NCI-H446 (cell line): ENCODE results near the gene TRABD.
"Not testable (repeated sequence)": the region's sequence is repeated elsewhere in the genome, so short reads cannot be mapped to it uniquely, and the experiment has no call there.

Source experiments
- DNase-seq, 2 experiments: peaks; one replicate each; lab custom pipeline; 2025; lab: John Stamatoyannopoulos, UW

TRABD gene

DNA sequence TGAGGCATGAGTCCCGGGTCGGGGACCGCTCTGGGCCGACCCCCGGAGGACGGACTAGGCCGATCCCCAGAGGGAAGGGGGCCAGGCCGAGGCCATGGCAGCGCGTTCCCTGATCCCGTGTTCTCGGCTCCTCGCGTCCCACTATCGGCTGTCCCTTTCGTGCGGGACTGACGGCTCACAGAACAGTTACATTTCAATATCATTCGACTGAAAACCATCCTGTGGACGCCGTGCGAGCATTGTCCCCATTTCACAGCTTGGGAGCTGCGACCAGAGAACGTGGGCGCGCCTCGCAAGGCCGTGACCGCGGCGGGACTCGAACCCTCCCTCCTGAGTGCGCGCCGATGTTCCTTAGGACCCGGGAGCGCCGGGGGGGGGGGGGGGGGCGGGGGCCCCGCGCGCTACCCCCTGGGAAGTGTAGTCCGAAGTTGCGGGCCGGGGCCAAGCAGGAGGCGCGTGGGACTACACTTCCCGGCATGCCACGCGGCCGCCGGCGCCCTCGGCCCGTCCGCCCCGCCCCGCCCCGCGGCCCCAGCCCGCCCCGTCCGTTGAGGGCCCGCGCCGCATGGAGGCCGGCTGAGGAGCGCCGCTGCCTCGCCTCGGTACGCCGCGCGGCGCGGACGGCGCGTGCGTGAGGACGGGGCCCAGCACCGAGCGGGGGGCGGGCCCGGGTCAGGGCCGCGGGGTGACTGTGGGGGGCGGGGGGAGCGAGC is at the start of gene TRABD:
TSS of gene TRABD (plus strand) at position 539 of the 713 bp plus-strand sequence. CDS start 7,148 bp downstream, outside the sequence.
- DNase-seq = peak; percentile 46 to 90

GRCh38 chr22:50136581-50137015 is 49.1 kb upstream of the TRABD start:
- peak; percentile 23 to 58 for DNase-seq

DNA sequence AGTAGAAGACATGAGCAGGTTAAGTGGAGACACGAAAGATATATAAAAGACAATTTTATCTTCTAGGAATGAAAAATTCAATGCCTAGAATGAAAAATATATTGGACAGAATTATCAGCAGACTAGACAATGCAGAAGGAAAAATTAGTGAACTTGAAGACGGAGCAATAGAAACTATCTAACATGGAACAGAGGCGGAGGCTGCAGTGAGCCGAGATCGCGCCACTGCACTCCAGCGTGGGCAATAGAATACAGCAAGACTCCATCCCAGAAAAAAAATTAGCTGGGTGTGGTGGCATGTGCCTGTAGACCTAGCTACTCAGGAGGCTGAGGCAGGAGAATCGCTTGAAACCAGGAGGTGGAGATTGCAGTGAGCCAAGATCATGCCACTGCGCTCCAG is 48.4 kb upstream of the TRABD start:
- DNase-seq = not testable (repeated sequence)

DNA sequence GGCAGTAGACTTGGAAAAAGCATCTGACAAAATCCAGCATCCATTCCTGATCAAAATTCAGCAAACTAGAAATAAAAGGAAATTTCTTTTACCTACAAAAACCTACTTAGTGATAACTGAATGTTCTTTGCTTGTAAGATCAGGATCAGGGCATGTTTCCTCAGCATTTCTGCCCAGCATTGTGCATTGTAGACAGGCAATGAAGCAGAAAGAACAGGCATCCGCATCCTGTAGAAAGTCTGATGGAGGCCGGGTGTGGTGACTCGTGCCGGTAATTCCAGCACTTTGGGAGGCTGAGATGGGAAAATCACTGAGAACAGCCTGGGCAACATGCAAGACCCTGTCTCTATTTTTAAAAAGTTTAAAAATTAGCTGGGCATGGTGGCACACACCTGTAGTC is 47.7 kb upstream of the TRABD start:
- no peak for DNase-seq

DNA sequence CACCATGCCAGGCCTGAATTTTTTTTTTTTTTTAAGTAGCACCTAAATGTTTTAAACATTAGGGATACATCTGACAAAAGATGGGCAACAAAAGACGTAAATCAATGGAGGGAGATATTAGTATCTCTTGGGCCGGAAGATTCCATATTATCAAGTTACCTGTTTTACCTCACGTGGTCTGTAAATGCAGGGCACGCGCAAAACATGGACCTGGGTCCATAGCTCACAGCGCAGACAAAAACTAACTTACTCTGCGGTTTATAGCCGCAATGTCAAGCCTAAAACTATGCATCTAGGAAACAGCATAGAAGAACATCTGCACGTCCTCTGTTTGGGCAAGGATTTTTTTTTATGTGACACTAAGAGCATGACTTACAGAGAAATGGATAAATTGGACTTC is 46.7 kb upstream of the TRABD start:
- DNase-seq = no peak

DNA sequence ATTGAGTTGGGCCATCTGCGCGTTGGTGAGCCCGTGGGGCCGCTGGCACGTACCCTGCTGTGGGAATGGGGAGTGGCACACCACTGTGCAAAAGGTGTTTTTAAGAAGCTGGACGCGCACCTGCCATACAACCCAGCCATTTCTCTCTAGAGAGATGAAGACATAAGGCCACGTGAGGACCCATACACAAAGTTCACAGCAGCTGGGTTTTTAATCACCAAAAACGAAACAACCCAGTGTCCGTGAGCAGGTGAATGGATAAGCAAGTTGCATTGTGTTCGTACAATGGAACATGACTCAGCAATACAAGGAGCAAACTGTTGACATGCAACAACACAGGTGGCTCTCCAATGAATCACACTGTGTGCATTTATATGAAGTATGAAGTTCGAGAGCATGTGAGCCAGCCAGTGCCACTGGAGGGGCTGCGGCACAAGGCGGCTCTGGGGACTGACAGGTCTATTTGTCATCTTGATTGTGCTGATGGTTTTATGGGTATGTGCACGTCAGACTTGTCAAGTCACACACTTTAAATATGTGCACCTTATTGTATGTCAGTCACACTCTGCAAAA is 45.8 kb upstream of the TRABD start:
- no peak for DNase-seq

DNA sequence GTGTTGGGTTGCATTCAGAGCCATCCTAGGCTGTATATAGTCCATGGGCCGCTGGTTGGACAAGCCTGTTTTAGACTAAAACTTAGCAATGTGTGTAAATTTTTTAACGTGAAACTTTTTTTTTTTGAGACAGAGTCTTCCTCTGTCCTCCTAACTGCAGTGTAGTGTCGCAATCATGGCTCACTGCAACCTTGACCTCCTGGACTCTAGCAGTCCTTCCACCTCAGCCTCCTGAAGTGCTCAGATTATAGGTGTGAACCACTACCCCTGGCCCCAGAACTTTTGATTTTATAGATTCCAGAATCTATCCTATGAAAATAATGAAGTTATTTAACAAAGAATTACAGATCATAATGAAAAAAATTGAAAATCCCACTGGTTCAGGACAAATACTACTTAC is 45.1 kb upstream of the TRABD start:
- DNase-seq = no peak

- no peak for DNase-seq
Measured at GRCh38 chr22:50141462-50141861, 44.3 kb upstream of the TRABD start.

DNA sequence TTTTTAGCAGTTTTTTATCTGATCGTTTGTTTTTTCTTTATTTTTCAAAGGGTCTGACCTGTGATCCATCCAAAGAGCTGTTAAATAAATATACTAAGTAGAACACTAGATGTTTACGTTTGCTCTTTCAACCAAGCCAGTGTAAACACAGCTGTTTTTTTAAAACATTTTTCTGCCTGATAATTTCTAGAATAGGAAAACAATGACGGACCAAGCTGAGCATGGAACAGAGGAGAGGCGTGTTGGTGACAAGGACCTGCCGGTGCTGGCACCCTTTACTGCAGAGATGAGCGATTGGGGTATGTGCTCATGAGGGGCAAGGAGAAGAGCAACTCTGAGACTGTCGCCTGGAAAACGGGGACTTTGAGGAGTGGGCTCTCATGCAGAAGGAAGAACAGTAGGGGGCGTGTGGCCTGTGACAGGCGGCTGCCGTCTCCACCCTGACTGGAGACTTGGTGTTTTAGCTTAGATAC is 43.8 kb upstream of the TRABD start:
- no peak for DNase-seq

GRCh38 chr22:50143096-50143495 is 42.6 kb upstream of the TRABD start:
- no peak for DNase-seq

- no peak for DNase-seq
Measured at GRCh38 chr22:50144005-50144614, 41.6 kb upstream of the TRABD start.

DNA sequence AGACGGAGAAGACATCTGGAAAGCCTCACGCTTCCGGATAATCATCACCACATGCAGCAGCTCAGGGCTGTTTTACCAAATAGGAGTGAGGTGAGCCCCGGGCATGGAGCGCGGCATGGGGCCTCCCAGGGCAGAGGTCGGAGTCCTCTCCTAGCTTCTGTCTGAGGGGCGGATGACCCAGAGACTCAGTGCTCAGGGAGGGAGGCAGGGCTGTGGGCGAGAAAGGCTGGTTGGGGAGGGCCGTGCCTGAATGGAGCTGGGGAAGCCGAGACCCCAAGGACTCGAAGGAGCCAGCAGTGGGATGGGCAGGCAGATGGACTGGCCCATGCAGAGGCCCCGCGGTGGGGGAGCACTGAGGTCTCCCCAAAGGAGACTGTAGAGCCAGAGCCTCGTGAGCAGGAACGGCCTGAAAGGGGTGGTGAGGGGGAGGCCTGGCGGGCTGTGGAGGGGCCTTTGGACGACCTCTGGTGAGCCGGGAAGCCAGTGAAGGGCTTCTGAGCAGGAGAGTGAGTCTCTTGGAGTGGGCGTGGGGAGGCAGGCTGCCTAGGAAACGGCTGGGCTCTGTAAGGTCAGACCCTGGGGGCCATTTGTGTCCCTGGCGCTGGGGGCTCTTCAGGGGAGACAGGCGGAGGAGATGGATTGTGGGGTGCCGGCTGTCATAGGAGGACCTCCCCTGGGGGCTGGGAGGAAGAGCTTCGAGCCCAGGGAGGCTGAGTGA is 39.8 kb upstream of the TRABD start:
- DNase-seq = no peak

GRCh38 chr22:50146439-50147238 is 39.1 kb upstream of the TRABD start:
- DNase-seq = no peak

GRCh38 chr22:50147258-50148165 is 38.2 kb upstream of the TRABD start:
- not testable (repeated sequence) for DNase-seq

GRCh38 chr22:50148166-50148500 is 37.6 kb upstream of the TRABD start:
- DNase-seq = no peak

DNA sequence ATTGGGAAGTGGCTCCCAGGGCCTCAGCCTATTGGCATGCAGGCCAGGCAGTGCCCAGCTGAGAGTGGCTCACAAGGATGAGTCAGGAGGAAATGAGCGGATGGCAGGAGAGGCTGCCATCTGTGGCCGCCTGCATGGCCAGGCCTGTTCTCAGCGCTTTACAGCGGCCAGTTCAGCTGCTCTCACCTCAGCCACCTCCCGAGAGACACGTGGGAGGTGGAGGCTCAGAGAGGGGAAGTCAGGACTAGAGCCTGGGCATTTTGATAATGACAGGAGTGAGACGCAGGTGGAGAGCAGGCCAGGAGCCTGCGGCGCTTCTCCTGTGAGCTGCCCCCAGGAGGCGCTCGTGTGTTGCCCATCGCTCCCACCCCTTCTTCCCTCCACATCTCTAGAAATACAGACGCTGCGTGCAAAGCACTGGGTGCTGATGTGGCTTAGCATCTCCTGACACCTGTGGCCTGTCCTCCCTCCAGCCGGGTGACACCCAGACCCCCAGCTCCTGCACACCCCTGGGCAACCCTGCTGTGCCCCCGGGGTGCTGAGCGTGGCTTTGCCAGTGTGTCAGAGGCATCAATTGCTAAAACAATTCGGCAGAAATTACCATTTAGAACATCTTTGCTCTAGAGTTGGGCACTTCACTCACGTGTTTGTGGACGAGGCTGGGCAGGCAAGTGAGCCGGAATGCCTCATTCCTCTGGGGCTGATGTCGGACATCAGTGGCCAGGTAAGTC is 36.6 kb upstream of the TRABD start:
- peak; percentile 28 to 38 for DNase-seq

DNA sequence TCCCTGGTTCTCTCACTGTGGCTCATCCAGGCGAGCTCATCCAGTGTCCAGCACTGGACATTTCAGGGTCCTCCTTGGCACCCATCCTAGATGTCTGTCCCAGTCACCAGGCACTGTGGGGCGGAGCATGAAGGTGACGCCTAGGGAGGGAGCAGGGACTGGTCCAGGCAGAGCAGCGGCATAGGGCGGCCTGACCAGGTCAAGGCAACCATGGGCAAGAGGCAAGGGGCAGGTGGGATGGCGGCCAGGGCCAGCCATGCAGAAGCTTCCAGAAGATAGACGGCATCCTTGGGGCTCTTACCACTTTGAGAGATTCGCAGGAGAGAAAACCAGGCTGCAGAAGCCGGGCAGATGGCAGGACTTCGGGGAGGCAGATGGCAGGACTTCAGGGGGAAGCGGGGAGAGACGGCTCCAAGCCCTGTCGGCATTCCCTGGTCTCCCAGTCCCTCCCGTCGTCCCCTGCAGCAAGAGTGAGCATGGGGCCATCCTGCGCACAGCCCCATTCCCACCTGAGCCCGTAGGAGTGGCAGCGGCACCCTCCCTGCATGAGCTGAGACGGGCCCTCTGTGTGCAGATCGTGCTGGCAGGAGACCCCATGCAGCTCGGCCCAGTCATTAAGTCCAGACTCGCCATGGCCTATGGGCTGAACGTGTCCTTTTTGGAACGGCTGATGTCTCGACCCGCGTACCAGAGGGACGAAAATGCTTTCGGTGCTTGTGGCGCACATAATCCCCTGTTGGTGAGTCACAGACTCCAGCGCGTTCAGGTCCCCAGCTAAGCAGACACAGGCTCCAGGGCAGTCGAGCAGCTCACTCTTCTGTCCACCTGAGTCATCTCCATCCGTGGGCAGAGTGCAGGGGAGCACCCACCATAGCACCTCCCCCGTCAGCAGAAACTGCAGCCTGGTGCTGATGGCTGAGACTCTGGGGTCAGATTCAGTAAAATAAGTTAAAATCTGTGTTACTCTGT is 35.3 kb upstream of the TRABD start:
- peak in 1 of 2 experiments; percentile 40 for DNase-seq

GRCh38 chr22:50151571-50152537 is 33.9 kb upstream of the TRABD start:
- DNase-seq = no peak
